8988T (cell line): ENCODE measurements around the gene GNE.
"Not testable (repeated sequence)": the region's sequence is repeated elsewhere in the genome, so short reads cannot be mapped to it uniquely, and the experiment has no call there.

Source experiments
- DNase-seq: peaks from one replicate; pipeline ENCODE4 v3.0.0; 2011

Gene GNE

GRCh38 chr9:36268007-36268427, 9.8 kb upstream of the GNE start:
- DNase-seq, result no peak

GRCh38 chr9:36264896-36265295, 6.6 kb upstream of the GNE start:
- DNase-seq, result no peak

GRCh38 chr9:36263683-36264082, 5.4 kb upstream of the GNE start:
- DNase-seq, result no peak

- no peak for DNase-seq
Observed at GRCh38 chr9:36258996-36259533, 817 bp upstream of the GNE start.

- DNase-seq, result no peak
Observed at GRCh38 chr9:36251428-36251827, 6.8 kb downstream of the GNE start.

- DNase-seq, result no peak
Observed at GRCh38 chr9:36250079-36250478, 8.2 kb downstream of the GNE start.

- no peak for DNase-seq
Observed at GRCh38 chr9:36249189-36249588, 9.1 kb downstream of the GNE start.

GRCh38 chr9:36248061-36248460, 10.2 kb downstream of the GNE start:
- DNase-seq, result not testable (repeated sequence)

GRCh38 chr9:36247356-36247755, 10.9 kb downstream of the GNE start:
- no peak for DNase-seq

- no peak for DNase-seq
Observed at GRCh38 chr9:36245906-36246305, 12.3 kb downstream of the GNE start.

- not testable (repeated sequence) for DNase-seq
Observed at GRCh38 chr9:36239675-36240074, 18.6 kb downstream of the GNE start.

GRCh38 chr9:36239205-36239604, 19.0 kb downstream of the GNE start:
- not testable (repeated sequence) for DNase-seq

- DNase-seq, result no peak
Observed at GRCh38 chr9:36237230-36237629, 21.0 kb downstream of the GNE start.

- DNase-seq, result no peak
Observed at GRCh38 chr9:36222449-36222848, 35.8 kb downstream of the GNE start.

GRCh38 chr9:36221667-36222066, 36.6 kb downstream of the GNE start:
- DNase-seq, result no peak

- no peak for DNase-seq
Observed at GRCh38 chr9:36218411-36218901, 39.8 kb downstream of the GNE start.

- no peak for DNase-seq
Observed at GRCh38 chr9:36218011-36218410, 40.2 kb downstream of the GNE start.

- DNase-seq, result no peak
Observed at GRCh38 chr9:36217256-36217968, 40.8 kb downstream of the GNE start.

- no peak for DNase-seq
Observed at GRCh38 chr9:36214571-36214970, 43.7 kb downstream of the GNE start.

GRCh38 chr9:36213989-36214388, 44.3 kb downstream of the GNE start:
- DNase-seq, result no peak

GRCh38 chr9:36213387-36213786, 44.9 kb downstream of the GNE start:
- no peak for DNase-seq

- no peak for DNase-seq
Observed at GRCh38 chr9:36211510-36211909, 46.7 kb downstream of the GNE start.

GRCh38 chr9:36210722-36211121, 47.5 kb downstream of the GNE start:
- no peak for DNase-seq

- no peak for DNase-seq
Observed at GRCh38 chr9:36208521-36209253, 49.6 kb downstream of the GNE start.
